Spinal cord (tissue), 10 donors: Measurements from ENCODE around the gene GLDN. TPM values are rescaled to one million over a fixed set of nuclear protein-coding genes. Genes with fewer than 3 reads are reported as not detected.

Source experiments
- DNase-seq, 6 donors: peaks; one replicate each; pipeline versions ENCODE4 v3.0.0 to v3.0.0-alpha.2; 2013 to 2015; ENCODE audit warnings: low spot score in 6 of 6, low read depth in 4 of 6
- H3K27ac ChIP-seq: one replicate; pipeline ENCODE4 v1.5.1; 2013; ENCODE audit warnings: low read depth, low read length, control low read depth
- H3K27me3 ChIP-seq: one replicate; pipeline ENCODE4 v1.6.1; 2013; ENCODE audit warnings: low read length; ENCODE audit not compliant: control insufficient read depth, insufficient read depth
- H3K36me3 ChIP-seq: one replicate; pipeline ENCODE4 v1.6.1; 2013; ENCODE audit warnings: low read length; ENCODE audit not compliant: control insufficient read depth, insufficient read depth
- H3K4me1 ChIP-seq: one replicate; pipeline ENCODE4 v1.6.1; 2013; ENCODE audit warnings: low read length; ENCODE audit not compliant: control insufficient read depth, insufficient read depth
- H3K4me3 ChIP-seq: one replicate; pipeline ENCODE4 v1.5.1; 2013; ENCODE audit warnings: low read depth, low read length, control low read depth
- H3K9me3 ChIP-seq: one replicate; pipeline ENCODE4 v1.6.1; 2013; ENCODE audit warnings: low read length; ENCODE audit not compliant: control insufficient read depth, insufficient read depth
- WGBS: methylation state at CpG from one replicate; pipeline ENCODE4 v1.1.5; 2013; ENCODE audit warnings: missing lambda C conversion rate; ENCODE audit not compliant: insufficient coverage; 5-methylcytosine and 5-hydroxymethylcytosine counted together
- polyA plus RNA-seq, 2 donors: library from polyadenylated mRNA; unstranded; fragments of 120-200 nt; gene quantifications; one replicate each; pipeline ENCODE4 v1.2.1, GENCODE V29; 2013; ENCODE audit not compliant: insufficient read length in 2 of 2
- total RNA-seq, 2 donors: library from RNA; depleted of rRNA in 1 of 2; stranded (reverse); fragments of 120-200 nt in 1 of 2; fragments of >200 nt in 1 of 2; gene quantifications; one replicate each; pipeline versions ENCODE4 v1.2.3 to v1.2.4, GENCODE V29; 2013 to 2014
- donor health status: healthy.

GLDN gene
- total and polyA plus RNA-seq, 4 donors: 4.4 to 34.7 (median 4.8) TPM

DNA sequence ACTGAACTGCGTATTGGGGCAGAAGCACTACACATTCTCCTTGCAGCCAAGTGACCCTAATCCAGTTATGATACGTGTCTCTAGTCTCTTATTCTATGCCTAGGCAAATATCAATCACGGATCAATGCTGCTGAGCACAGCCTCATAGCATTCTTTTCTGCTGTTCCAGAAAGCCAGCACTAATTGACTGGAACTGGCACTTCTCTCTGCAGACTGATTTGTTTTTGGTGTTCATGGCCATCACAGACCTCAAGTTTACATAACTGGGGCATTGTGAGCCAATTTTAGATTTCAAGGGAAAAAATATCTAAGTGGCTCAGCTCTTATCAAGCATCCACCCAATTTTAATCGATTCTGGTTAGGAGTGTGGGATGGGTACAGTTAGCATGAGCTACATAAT is 37.9 kb downstream of the GLDN start:
- H3K27ac ChIP-seq: no peak overlapping the region
- no peaks in the 10 kb centered on the region for H3K9me3 ChIP-seq
- no peaks in the 10 kb centered on the region for H3K27me3 ChIP-seq
- DNase-seq: no peak
- H3K4me1 ChIP-seq: no peaks in the 10 kb centered on the region
- no peaks in the 10 kb centered on the region for H3K36me3 ChIP-seq
- H3K4me3 ChIP-seq: no peak overlapping the region
- WGBS: 97% methylated on average over 3 of the region's 4 CpGs

DNA sequence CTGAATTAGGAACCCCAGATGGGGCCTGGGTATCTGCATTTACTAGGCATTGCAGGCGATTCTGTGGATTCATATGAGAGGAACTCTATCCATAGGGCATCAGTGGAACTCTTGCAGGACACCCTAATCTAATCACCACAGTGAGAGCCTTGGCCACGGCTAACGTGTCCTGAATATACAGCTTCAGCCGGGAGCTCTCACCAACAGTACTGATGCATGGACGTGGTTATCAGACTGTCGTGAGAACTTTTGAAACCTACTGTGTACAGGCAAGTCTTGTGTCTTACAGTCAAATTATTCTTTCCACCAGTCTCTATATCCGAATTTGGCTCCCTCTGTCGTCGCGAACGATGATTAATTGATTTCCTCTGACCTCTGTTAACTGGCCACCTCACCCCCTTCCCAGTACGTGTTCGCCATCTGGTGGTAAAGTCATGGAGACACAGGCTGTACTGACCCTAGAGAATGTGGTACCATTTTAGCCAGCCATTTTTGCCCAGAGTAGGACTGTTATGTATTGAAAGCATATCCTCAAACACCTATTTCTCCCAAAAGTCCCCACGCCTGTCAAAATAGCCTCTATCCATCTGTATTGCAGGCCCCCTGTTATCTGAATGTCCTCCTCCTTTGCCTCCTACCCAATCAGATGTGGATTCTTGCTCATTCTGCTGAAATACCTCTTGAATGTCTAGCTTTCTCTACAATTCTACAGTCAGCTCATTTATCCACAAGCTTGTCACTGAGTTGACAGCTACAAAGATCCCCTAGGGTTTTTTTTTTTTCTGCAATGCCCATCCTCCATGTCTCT is 39.7 kb downstream of the GLDN start:
- no peaks in the 10 kb centered on the region for H3K9me3 ChIP-seq
- H3K27ac ChIP-seq: no peak overlapping the region
- no peak overlapping the region for H3K4me3 ChIP-seq
- H3K36me3 ChIP-seq: no peaks in the 10 kb centered on the region
- H3K4me1 ChIP-seq: no peaks in the 10 kb centered on the region
- DNase-seq: peak in 4 of 6 donors; percentile 28 to 79 (median 54)
- WGBS: 38% methylated on average over 12 of the region's 14 CpGs
- H3K27me3 ChIP-seq: no peaks in the 10 kb centered on the region

DNA sequence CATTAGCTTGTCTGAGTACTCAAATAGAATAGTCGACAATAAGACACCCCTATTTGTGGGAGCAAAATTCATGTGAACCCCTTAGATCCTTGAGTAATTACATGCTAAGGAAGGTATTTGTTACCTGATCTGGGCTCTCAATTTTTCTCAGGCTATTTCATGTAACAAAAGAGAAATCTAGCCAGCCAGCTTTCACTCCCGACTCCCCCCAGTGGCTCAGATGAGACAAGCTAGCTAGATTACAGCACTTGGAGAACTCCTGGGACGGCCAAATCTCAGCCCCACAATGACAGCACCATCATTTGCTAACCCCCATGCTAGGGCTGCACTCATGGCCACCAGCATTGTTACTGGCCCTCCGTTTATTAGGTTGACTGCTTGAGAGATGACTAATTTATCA is 41.3 kb downstream of the GLDN start:
- Histone ChIP-seq H3K27ac (no peak overlapping the region), H3K36me3 (no peaks in the 10 kb centered on the region), H3K9me3 (no peaks in the 10 kb centered on the region), H3K4me1 (peaks cover 5% of the 10 kb centered on the region), H3K27me3 (no peaks in the 10 kb centered on the region), H3K4me3 (no peak overlapping the region)
- 14% methylated on average over 3 of the region's 4 CpGs for WGBS
- DNase-seq: peak in 5 of 6 donors; percentile 26 to 89 (median 48)

DNA sequence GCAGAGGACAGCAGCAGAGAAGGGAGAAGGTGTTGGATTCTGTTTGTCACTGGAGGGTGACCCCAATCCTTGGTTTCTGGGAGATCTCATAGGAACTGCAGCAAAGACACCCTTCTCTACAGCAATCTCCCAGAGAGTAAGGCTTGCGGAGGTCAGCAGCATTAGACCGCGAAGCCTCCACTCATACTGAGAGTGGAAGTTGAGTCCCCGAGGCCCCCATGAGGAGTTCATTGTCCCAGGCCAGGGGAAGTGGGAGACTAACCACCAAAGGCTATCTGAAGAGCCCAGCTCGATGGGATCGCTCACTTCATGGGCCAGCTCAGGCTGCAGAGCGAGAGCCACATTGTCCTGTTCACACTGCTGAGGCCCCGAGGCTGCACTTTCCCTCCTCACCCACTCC is 44.6 kb downstream of the GLDN start:
- Histone ChIP-seq H3K9me3 (no peaks in the 10 kb centered on the region), H3K4me1 (peaks cover 5% of the 10 kb centered on the region), H3K36me3 (no peaks in the 10 kb centered on the region), H3K4me3 (no peak overlapping the region), H3K27me3 (no peaks in the 10 kb centered on the region), H3K27ac (no peak overlapping the region)
- WGBS: 77% methylated on average over 7 of the region's 8 CpGs
- DNase-seq: no peak

- H3K27me3 ChIP-seq: no peaks in the 10 kb centered on the region
- DNase-seq: no peak
- H3K9me3 ChIP-seq: no peaks in the 10 kb centered on the region
- no peak overlapping the region for H3K27ac ChIP-seq
- WGBS: 91% methylated on average over 12 of the region's 12 CpGs
- H3K4me1 ChIP-seq: peaks cover 6% of the 10 kb centered on the region
- H3K36me3 ChIP-seq: no peaks in the 10 kb centered on the region
- H3K4me3 ChIP-seq: no peak overlapping the region
Measured at GRCh38 chr15:51386486-51386885, 45.0 kb downstream of the GLDN start.

DNA sequence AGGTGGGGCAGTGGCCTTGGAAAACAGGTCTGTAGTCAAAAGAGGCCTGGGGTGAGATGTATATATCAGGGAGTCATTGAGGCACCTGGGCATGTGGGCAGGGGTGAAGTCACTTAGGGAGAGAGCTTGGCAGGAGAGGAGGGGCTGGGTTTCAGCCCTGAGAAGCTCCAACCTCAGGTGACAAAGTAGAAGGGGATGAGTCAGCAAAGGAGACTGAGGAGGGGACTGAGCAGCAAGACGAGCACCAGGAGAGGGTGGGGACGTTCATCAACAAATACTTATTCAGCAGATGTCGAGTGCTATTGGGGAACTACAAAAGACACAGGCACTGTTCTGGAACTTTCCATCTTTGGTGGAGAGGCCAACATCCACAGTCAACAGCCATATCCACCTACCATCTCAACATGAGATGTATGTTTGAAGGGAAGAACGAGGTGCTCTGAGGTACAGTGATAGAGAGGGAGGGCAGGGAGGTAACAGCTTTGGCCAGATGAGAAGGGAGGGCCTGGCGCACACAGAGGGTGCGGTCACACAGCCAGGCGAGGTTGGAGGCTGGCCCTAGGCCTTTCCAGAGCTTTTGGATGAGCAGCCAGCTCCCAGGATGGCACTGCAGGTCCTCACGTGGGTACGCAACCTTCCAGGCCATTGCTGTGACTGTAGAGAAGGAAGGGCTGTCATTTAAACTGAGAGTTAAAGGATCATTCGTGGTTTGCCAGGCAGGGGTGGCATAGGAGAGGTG is 45.7 kb downstream of the GLDN start:
- DNase-seq: no peak
- no peak overlapping the region for H3K4me3 ChIP-seq
- no peaks in the 10 kb centered on the region for H3K27me3 ChIP-seq
- H3K9me3 ChIP-seq: no peaks in the 10 kb centered on the region
- 93% methylated on average over 6 of the region's 10 CpGs for WGBS
- peaks cover 8% of the 10 kb centered on the region for H3K4me1 ChIP-seq
- no peak overlapping the region for H3K27ac ChIP-seq
- no peaks in the 10 kb centered on the region for H3K36me3 ChIP-seq

DNA sequence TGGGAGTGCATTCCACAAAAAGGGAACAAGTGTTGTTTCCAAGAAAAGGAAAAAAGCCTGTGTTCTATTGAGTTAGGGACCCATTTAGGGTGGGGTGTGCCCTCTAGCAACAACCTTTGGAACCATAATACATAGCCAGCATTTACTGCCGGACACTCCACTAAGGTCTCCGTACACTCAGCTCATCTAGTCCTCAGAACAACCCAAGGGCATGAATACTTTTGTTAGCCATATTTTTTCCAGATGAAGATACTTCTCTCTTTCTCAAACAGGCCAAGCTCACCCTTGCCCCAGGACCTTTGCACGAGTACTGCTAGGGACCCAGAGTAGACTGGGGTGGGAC is 46.2 kb downstream of the GLDN start:
- Histone ChIP-seq H3K27ac (no peak overlapping the region), H3K27me3 (no peaks in the 10 kb centered on the region), H3K4me3 (no peak overlapping the region), H3K4me1 (peaks cover 8% of the 10 kb centered on the region), H3K36me3 (no peaks in the 10 kb centered on the region), H3K9me3 (no peaks in the 10 kb centered on the region)
- WGBS: 100% methylated on average over 3 of the region's 3 CpGs
- no peak for DNase-seq

DNA sequence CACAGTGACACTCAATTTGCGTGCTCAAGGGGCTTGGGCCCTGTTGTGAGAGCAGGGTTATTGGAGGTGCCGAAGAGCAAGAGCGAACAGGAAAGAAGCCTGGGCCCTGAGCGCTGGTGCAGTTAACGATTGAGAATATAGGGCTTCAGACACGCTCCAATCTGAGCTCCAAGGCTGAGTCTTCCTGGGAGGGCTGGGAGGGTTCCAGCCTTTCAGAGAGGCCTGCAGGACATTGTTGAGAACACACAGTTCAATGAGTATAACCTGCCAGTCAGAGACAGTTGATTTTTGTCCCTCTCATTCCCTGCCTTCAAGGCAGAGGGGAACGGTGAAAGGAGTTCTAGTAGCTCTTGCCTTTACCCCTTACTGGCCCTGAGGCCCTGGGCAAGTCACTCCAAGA is 47.3 kb downstream of the GLDN start:
- WGBS: 86% methylated on average over 5 of the region's 7 CpGs
- no peak for DNase-seq
- Histone ChIP-seq H3K27me3 (no peaks in the 10 kb centered on the region), H3K4me1 (peaks cover 8% of the 10 kb centered on the region), H3K4me3 (no peak overlapping the region), H3K36me3 (no peaks in the 10 kb centered on the region), H3K9me3 (no peaks in the 10 kb centered on the region), H3K27ac (no peak overlapping the region)

DNA sequence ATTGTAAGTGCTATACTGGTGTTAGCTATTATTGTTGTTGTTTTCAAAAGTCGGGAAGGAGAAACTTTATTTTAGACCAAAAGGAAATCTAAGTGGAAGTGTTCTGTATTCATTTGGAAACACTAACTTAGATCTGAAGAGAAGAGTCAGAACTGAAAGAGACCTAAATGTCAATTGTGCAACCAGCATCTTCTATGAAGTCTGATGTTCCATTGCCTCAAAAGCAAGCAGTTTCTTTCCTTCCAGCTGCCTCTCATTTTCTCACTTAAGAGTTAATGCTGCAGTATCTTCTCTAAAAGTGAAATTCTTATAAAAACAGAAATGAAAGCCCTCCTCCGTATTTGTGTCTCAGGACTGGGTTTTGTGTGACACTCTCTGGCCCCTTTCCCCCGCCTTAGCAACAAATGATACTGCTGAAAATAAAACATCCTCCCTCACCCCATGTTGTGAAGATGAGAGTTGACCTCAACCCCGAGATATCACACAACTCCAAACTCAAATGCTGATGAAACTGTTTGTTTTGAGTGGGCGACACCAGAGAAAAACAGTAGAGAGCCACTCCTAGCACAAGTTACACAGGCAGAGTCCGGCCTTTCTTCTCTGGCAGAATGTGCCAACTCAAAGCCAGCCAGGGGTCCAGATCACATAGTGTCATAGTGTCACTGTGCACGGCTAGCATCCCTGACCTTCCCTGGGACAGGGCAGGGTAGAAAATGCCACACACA is 48.9 kb downstream of the GLDN start:
- no peaks in the 10 kb centered on the region for H3K36me3 ChIP-seq
- H3K4me1 ChIP-seq: peaks cover 8% of the 10 kb centered on the region
- WGBS: 53% methylated on average over 2 of the region's 7 CpGs
- H3K27ac ChIP-seq: no peak overlapping the region
- no peak overlapping the region for H3K4me3 ChIP-seq
- no peaks in the 10 kb centered on the region for H3K9me3 ChIP-seq
- peak in 2 of 6 donors; percentile 22 to 27 for DNase-seq
- H3K27me3 ChIP-seq: no peaks in the 10 kb centered on the region
